Activated naive CD4-positive, alpha-beta T cell treated with anti-CD3 and anti-CD28 coated beads, Interleukin-2, amount 50 U/mL, for 16 hours (primary cell): ENCODE measurements around the gene TMEM141.
A peak's percentile ranks its signal among the peaks of the same experiment; 100 is the strongest.
"Not testable (repeated sequence)": the region's sequence is repeated elsewhere in the genome, so short reads cannot be mapped to it uniquely, and the experiment has no call there.

Experiments
- DNase-seq: peaks from one replicate; pipeline ENCODE4 v3.0.0-alpha.2; 2020

The TMEM141 gene

DNA sequence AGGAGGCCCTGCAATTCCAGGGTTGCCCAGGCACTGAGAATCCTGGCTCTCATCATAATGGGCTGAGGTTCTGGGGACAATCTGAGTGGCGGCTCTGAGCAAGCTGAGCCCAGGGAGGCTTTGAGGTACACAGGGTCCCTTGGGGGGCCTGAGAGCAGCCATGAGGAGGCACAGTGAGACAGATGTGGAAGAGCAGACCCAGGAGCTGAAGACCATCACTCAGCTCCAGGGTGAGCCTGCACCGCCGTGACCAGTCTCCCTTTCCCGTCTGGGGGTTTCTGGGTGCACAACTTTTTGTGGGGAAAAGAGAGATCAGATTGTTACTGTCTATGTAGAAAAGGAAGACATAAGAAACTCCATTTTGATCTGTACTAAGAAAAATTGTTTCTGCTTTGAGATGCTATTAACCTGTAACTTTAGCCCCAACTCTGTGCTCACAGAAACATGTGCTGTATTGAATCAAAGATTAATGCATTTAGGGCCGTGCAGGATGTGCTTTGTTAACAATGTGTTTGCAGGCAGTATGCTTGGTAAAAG is 5.2 kb downstream of the TMEM141 start, which contains the start of gene CCDC183:
TSS of gene CCDC183 (plus strand) at position 101 of the 537 bp plus-strand sequence. CDS start at position 161, 60 bp downstream.
- no peak for DNase-seq

GRCh38 chr9:136796775-136797347 is 5.7 kb downstream of the TMEM141 start:
- DNase-seq, result not testable (repeated sequence)

DNA sequence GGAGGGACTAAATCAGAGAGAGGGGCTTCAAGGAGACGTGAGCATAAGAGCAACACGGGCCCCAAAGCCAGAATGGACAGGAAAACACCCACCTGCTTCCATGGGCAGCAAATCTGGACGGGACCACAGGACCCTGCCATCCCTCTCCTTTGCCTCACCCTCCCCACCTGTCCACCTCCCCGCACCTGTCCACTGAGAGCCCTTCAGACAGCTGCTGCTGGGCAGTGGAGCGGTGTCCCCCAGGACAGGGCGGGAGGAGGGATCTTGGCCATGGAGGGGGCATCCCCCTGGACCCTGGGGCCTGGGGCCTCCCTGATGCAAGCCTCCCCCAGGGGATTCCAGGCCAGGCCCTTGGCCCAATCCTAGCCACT is 7.5 kb downstream of the TMEM141 start:
- no peak for DNase-seq

DNA sequence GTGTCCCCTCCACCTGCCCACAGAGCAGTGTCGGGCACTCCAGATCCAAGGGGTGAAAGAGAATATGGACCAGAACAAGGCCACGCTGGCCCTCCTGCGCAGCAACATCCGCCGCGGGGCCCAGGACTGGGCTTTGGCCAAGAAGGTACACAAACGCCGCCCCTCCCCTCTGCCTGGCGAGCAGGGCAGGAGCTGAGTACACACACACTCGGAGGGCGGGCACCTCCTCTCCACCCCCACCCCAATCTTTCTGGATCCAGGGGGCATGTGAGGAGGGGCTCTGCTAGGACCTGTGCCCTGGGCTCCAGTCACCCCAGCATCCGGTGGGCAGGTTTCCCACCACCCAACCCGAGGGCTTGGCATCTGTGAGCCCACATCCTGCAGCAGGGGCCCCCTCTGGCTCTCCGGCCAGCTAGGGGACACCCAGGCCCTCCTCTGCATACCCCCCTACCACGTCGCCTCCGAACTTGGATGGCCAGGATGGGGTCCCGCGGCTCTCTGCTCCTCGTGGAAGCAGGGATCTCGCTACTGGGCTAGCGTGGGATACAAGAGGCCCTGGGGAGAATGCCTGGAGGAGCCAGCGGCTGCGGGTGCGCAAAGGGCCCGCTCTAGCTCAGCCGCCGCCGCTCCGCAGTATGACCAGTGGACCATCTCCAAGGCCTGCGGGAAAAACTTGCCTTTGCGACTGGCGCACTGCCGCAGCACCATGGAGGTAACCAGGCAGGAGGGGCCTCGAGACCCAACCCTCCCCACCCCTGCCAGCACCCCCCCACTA is 8.1 kb downstream of the TMEM141 start:
- no peak for DNase-seq

GRCh38 chr9:136799854-136800657 is 8.9 kb downstream of the TMEM141 start:
- peak; percentile 89 for DNase-seq

GRCh38 chr9:136802321-136802720 is 11.2 kb downstream of the TMEM141 start:
- no peak for DNase-seq

DNA sequence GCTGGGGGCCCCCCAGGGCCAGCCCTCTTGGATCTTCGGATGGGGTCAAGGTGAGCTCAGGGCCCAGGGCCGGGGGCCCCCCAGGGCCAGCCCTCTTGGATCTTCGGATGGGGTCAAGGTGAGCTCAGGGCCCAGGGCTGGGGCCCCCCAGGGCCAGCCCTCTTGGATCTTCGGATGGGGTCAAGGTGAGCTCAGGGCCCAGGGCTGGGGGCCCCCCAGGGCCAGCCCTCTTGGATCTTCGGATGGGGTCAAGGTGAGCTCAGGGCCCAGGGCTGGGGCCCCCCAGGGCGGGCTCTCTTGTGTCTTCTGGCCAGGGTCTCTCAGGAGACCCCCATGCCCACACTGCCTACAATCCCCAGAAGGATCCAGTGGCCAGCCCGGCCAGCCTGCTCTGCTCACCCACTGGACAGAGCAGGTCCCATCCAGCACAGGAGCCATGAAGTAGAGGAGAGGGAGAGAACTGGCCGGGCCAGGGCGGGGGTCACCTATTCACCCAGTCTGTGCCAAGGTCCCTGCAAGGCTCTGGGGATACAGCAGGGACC is 11.9 kb downstream of the TMEM141 start:
- DNase-seq, result not testable (repeated sequence)

GRCh38 chr9:136803551-136804508 is 12.7 kb downstream of the TMEM141 start:
- no peak for DNase-seq

DNA sequence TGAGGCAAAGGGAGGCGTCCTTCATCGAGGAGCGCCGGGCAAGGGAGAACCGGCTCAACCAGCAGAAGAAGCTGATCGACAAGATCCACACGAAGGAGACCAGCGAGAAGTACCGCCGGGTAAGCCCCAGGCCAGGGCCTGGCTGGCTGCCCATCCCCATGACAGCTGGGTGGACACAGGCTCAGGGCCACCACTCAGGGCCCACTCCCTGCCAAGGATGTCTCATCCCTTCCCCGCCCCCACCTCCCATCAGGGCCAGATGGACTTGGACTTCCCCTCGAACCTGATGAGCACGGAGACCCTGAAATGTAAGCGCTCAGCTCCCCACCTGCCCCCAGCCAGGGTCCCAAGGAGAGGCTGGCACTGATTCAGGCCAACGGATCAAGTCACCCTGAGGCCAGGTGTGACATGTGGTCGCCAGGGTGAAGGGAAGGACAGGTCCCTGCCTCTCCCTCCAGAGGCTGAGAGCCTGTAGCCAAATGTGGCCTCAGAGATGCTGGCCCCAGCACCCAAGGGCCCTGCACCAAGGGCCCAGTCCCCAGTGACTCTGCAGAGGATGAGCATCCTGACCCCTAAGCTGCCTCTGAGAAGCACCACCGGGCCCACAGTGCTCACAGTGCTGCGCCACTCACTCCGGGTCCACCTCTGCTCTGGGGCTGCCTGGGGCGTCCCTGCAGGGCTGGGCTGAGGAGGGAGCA is 13.5 kb downstream of the TMEM141 start:
- DNase-seq, result no peak

DNA sequence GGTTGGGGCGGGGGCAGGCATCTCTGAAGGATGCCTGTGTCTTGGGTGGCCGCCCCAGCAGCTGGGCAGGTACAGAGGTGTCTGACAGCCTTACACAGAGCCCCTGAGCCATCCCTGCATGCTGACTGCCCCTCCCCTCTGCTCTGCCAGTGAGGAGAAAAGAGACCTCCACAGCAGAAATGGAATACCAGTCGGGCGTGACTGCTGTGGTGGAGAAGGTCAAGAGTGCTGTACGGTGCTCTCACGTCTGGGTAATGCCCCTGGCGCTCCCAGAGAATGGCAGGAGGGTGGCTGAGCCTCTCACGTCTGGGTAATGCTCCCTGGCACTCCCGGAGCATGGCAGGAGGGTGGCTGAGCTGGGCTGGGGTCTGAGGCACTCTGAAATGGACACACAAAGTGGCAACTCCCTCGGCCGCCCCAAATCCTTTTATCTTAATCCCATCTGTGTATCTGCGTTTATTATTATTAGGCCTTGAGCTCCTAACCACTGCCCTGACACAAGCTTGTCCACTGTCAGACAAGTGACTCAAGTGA is 14.1 kb downstream of the TMEM141 start:
- no peak for DNase-seq

GRCh38 chr9:136806067-136806466 is 14.9 kb downstream of the TMEM141 start:
- no peak for DNase-seq

DNA sequence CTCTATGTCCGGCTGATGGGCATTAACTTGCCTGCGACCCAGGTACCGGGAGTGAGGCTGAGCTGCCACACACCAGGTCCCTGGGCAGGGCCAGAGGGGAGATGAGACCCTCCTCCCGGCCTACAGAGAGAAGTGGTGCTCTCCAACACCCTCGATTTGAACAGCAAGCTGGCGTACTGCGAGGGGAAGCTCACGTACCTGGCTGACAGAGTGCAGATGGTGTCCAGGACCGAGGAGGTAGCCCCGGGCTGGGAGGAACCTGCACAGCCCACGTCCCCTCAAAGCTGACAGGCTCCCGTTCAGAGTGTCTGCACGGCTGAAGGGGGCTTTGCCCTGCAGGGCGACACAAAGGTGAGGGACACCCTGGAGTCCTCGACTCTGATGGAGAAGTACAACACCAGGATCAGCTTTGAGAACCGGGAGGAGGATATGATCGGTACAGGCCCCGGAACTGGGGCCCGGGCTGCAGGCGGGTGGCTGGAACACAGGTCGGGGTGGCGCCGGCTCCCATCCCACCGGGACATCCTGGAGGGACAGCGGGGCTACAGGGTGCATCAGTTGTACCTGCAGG is 15.6 kb downstream of the TMEM141 start:
- no peak for DNase-seq

- peak; percentile 82 for DNase-seq
Measured at GRCh38 chr9:136807281-136808074, 16.3 kb downstream of the TMEM141 start, which contains the start of gene RABL6. RABL6 (plus strand) TSS chr9:136807948; CDS start chr9:136808197, 249 bp downstream.

DNA sequence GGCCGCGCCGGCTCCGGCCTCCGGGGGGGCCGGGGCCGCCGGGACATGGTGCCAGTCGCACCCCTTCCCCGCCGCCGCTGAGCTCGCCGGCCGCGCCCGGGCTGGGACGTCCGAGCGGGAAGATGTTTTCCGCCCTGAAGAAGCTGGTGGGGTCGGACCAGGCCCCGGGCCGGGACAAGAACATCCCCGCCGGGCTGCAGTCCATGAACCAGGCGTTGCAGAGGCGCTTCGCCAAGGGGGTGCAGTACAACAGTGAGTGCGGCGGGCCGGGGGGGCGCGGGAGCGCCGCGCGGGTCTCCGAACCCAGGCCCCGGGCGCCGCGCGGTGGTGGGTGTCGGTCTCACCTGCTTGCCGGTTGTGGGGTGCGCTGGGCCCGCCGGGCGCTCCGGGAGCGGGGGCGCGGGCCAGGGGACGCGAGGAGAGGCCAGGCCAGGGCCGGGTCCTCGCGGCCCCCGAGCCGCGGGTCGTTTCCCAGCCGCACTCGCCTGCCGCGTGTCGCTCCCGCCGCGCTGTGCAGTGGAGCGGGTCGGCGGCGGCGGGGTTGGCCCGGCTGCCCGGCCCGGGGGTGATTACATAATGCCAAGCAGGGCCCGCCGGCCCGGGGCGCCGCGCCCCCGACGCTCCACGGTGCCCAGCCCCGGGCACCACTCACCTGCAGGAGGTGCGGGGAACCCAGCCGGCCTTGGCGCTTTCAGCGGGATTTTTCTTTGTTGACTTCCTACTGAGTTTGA is 17.1 kb downstream of the TMEM141 start:
- DNase-seq, result peak; percentile 60

- DNase-seq, result no peak
Measured at GRCh38 chr9:136808806-136809158, 17.6 kb downstream of the TMEM141 start.

DNA sequence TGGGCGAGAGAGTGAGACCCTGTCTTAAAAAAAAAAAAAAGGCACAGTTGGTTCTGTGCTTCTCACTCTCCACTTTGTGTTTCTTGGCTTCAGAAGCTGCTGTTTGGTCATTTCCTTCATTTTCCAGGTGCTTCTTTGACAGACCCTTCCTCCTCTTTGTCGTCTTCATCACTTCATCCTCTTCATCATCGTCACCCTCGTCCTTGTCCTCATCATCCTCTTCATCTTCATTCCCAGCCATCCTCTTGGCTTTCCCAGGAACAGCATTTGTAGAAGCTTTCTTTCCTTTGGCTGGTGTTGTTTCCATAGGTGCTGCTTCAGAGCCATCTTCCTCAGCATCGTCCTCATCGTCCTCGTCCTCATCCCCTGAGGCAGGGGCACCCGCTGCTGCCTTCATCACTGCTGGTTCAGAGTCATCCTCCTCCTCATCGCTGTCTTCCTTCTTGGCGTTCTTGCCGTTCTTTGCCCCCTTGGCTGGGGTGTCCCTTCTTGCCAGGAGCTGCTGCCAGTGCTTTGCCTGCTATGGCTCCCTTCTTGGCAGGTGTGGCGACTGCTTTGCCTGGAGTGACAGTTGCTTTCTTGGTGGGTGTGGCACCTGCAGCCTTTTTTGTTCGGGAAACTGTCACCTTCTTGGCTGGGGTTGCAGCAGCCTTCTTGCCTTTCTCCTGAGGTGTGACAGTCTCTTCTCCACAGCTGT is 23.7 kb downstream of the TMEM141 start:
- no peak for DNase-seq

DNA sequence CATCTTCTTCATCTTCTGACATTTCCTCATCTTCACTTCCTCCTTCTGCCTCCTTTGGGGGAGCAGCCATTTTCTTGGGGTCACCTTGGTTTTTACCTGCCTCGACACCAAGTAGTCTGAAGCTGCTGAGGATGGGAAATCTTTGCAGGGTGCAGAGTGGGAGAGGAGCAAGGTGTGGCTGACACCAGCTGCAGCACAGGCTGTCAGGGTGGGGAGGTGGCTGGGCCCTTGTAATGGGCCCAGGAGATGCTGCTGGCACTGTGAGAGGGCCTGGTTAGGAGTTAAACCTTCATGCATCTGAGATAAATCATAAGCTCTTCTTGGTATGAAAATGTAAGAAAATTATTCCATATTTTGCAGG is 24.3 kb downstream of the TMEM141 start:
- no peak for DNase-seq
